LoVo (cell line): Measurements from ENCODE around the gene VMAC.

Experiments
- DNase-seq: peaks from one replicate; pipeline ENCODE4 v3.0.0-alpha.2; 2016; ENCODE audit warnings: low spot score

VMAC gene

GRCh38 chr19:5929179-5929578 is 24.5 kb downstream of the VMAC start:
- no peak for DNase-seq

GRCh38 chr19:5929625-5930024 is 25.0 kb downstream of the VMAC start:
- DNase-seq, result no peak

- DNase-seq, result no peak
Measured at GRCh38 chr19:5931251-5931650, 26.6 kb downstream of the VMAC start.

GRCh38 chr19:5932146-5932545 is 27.5 kb downstream of the VMAC start:
- no peak for DNase-seq

- DNase-seq, result no peak
Measured at GRCh38 chr19:5932609-5933262, 28.1 kb downstream of the VMAC start.

GRCh38 chr19:5933391-5934068 is 28.9 kb downstream of the VMAC start:
- DNase-seq, result no peak

- no peak for DNase-seq
Measured at GRCh38 chr19:5934069-5934401, 29.4 kb downstream of the VMAC start.

- DNase-seq, result no peak
Measured at GRCh38 chr19:5934774-5935472, 30.3 kb downstream of the VMAC start.

GRCh38 chr19:5935473-5936291 is 31.0 kb downstream of the VMAC start:
- no peak for DNase-seq

GRCh38 chr19:5936292-5936592 is 31.6 kb downstream of the VMAC start:
- no peak for DNase-seq

- no peak for DNase-seq
Measured at GRCh38 chr19:5937550-5937949, 32.9 kb downstream of the VMAC start.

GRCh38 chr19:5940260-5941208 is 35.9 kb downstream of the VMAC start:
- DNase-seq, result no peak

- no peak for DNase-seq
Measured at GRCh38 chr19:5941673-5942072, 37.0 kb downstream of the VMAC start.

GRCh38 chr19:5943045-5943444 is 38.4 kb downstream of the VMAC start:
- no peak for DNase-seq

- no peak for DNase-seq
Measured at GRCh38 chr19:5943623-5944022, 39.0 kb downstream of the VMAC start.

GRCh38 chr19:5947435-5947834 is 42.8 kb downstream of the VMAC start:
- no peak for DNase-seq

GRCh38 chr19:5948752-5949564 is 44.3 kb downstream of the VMAC start:
- DNase-seq, result no peak

GRCh38 chr19:5949792-5950305 is 45.2 kb downstream of the VMAC start:
- DNase-seq, result no peak

GRCh38 chr19:5950741-5951140 is 46.1 kb downstream of the VMAC start:
- no peak for DNase-seq

- no peak for DNase-seq
Measured at GRCh38 chr19:5951338-5951861, 46.7 kb downstream of the VMAC start.
